ENCODE data around the gene MUC5B.

MUC5B gene

GRCh38 chr11:1223346-1224110, 662 bp downstream of the MUC5B start:
- no peak for DNase-seq

- no peak for DNase-seq
Observed at GRCh38 chr11:1224111-1224490, 1.2 kb downstream of the MUC5B start.

GRCh38 chr11:1224491-1225385, 1.9 kb downstream of the MUC5B start:
- no peak for DNase-seq

GRCh38 chr11:1225386-1226225, 2.7 kb downstream of the MUC5B start:
- DNase-seq: no peak

GRCh38 chr11:1226226-1226985, 3.5 kb downstream of the MUC5B start:
- DNase-seq: no peak

- no peak for DNase-seq
Observed at GRCh38 chr11:1226986-1227550, 4.2 kb downstream of the MUC5B start.

GRCh38 chr11:1227551-1228100, 4.8 kb downstream of the MUC5B start:
- no peak for DNase-seq

GRCh38 chr11:1228101-1228821, 5.4 kb downstream of the MUC5B start:
- DNase-seq: no peak

GRCh38 chr11:1228921-1229451, 6.1 kb downstream of the MUC5B start:
- no peak for DNase-seq

- DNase-seq: no peak
Observed at GRCh38 chr11:1229471-1230120, 6.7 kb downstream of the MUC5B start.

- no peak for DNase-seq
Observed at GRCh38 chr11:1230121-1230455, 7.2 kb downstream of the MUC5B start.

GRCh38 chr11:1230456-1231395, 7.9 kb downstream of the MUC5B start:
- DNase-seq: no peak

- DNase-seq: no peak
Observed at GRCh38 chr11:1231396-1232020, 8.6 kb downstream of the MUC5B start.

- DNase-seq: no peak
Observed at GRCh38 chr11:1232021-1232882, 9.4 kb downstream of the MUC5B start.

GRCh38 chr11:1232883-1233321, 10.0 kb downstream of the MUC5B start:
- DNase-seq: no peak

GRCh38 chr11:1233351-1234053, 10.6 kb downstream of the MUC5B start:
- no peak for DNase-seq

Measured in activated T-cell treated with anti-CD3 and anti-CD28 coated beads, Interleukin-2, amount 50 U/mL, for 48 hours (primary cell).